Gastrocnemius medialis (tissue), 4 donors: Measurements from ENCODE around the gene TMEM255B. TPM values are rescaled to one million over a fixed set of nuclear protein-coding genes. Genes with fewer than 3 reads are reported as not detected.

Experiments
- ATAC-seq, 2 donors: fragments of 150-250 bp; one replicate each; pipeline ENCODE4 v1.9.1; 2016
- DNase-seq, 2 donors: peaks; one replicate each; pipeline ENCODE4 v3.0.0-alpha.2; 2019
- H3K27ac ChIP-seq, 4 donors: fragments of 200-600 bp; sonication (generic); 1 replicate in 1 of 4; 2 replicates in 3 of 4; pipeline ENCODE4 v1.5.1; 2016 to 2018; ENCODE audit warnings: mild to moderate bottlenecking in 2 of 4, moderate library complexity in 1 of 4
- H3K27me3 ChIP-seq, 3 donors: fragments of 200-600 bp; sonication (generic) in 2 of 3; 1 replicate in 1 of 3; 2 replicates in 2 of 3; pipeline versions ENCODE4 v1.5.1 to v1.6.0; 2016 to 2019; ENCODE audit warnings: mild to moderate bottlenecking in 1 of 3, moderate library complexity in 1 of 3
- H3K36me3 ChIP-seq, 2 donors: fragments of 200-600 bp; sonication (generic) in 1 of 2; one replicate each; pipeline ENCODE4 v1.5.1; 2017 to 2018
- H3K4me1 ChIP-seq, 2 donors: fragments of 200-600 bp; sonication (generic) in 1 of 2; one replicate each; pipeline ENCODE4 v1.5.1; 2016 to 2017; ENCODE audit warnings: mild to moderate bottlenecking in 2 of 2
- H3K4me3 ChIP-seq, 4 donors: fragments of 200-600 bp; sonication (generic) in 3 of 4; 1 replicate in 1 of 4; 2 replicates in 3 of 4; pipeline ENCODE4 v1.5.1; 2016 to 2019; ENCODE audit warnings: mild to moderate bottlenecking in 2 of 4
- H3K9me3 ChIP-seq, 3 donors: fragments of 200-600 bp; sonication (generic) in 2 of 3; 1 replicate in 1 of 3; 2 replicates in 2 of 3; pipeline ENCODE4 v1.5.1; 2016 to 2019
- POLR2A ChIP-seq, 2 donors: fragments of 450-650 bp; IDR thresholded peaks; one replicate each; pipeline ENCODE4 v1.6.1; 2017; ENCODE audit warnings: antibody characterized with exemption in 2 of 2, mild to moderate bottlenecking in 2 of 2, moderate library complexity in 2 of 2
- in situ Hi-C, 4 donors: fragments of 200-750 bp; cut with MboI; loops; one replicate each; pipeline versions ENCODE4 v1.15.0 to v1.8.0; 2017; ENCODE audit warnings: low sequenced_read_pairs in 4 of 4
- intact Hi-C: fragments of 100-400 bp; cut with DNase I; formaldehyde crosslinking; loops from one replicate; pipeline ENCODE4 v1.15.1; 2023; ENCODE audit warnings: low total_unique reads
- total RNA-seq, 4 donors: library from RNA; depleted of rRNA; stranded (reverse); fragments of >200 nt; gene quantifications; one replicate each; pipeline versions ENCODE4 v1.1.0 to v1.2.3, GENCODE V29; 2016
- TF ChIP-seq, protein P1 (sequence below), 5 experiments: fragments of 450-650 bp in 3 of 5; fragments of 200-600 bp in 2 of 5; sonication (generic) in 2 of 5; IDR thresholded peaks in 4 of 5; conservative IDR thresholded peaks in 1 of 5; 1 replicate in 4 of 5; 2 replicates in 1 of 5; pipeline ENCODE4 v1.5.1; 2016 to 2019; ENCODE audit warnings: antibody characterized with exemption in 5 of 5, mild to moderate bottlenecking in 3 of 5, moderate library complexity in 3 of 5

Gene TMEM255B
- total RNA-seq, 4 donors from 2014 or later, result 0.36 to 1.8 (median 0.59) TPM

GRCh38 chr13:113762538-113762937 is 3.5 kb downstream of the TMEM255B start:
- intact Hi-C loops, result no loop called here
- no peak for TF ChIP-seq POLR2A (IDR thresholded peaks at IDR 0.05)
- TF ChIP-seq, protein P1, sequence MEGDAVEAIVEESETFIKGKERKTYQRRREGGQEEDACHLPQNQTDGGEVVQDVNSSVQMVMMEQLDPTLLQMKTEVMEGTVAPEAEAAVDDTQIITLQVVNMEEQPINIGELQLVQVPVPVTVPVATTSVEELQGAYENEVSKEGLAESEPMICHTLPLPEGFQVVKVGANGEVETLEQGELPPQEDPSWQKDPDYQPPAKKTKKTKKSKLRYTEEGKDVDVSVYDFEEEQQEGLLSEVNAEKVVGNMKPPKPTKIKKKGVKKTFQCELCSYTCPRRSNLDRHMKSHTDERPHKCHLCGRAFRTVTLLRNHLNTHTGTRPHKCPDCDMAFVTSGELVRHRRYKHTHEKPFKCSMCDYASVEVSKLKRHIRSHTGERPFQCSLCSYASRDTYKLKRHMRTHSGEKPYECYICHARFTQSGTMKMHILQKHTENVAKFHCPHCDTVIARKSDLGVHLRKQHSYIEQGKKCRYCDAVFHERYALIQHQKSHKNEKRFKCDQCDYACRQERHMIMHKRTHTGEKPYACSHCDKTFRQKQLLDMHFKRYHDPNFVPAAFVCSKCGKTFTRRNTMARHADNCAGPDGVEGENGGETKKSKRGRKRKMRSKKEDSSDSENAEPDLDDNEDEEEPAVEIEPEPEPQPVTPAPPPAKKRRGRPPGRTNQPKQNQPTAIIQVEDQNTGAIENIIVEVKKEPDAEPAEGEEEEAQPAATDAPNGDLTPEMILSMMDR (IDR thresholded peaks at IDR 0.05 in 4 of 5, conservative IDR thresholded peaks at IDR 0.05 in 1 of 5), result no peak
- DNase-seq (no peak), ATAC-seq (no peak)
- no peaks in the 10 kb centered on the region for H3K36me3 ChIP-seq
- H3K4me1 ChIP-seq, result peaks cover 7 to 13% of the 10 kb centered on the region in 2 donors
- no peak overlapping the region for H3K4me3 ChIP-seq
- H3K27ac ChIP-seq, result no peak overlapping the region
- peaks cover 23 to 48% (median 27%) of the 10 kb centered on the region in 3 donors for H3K27me3 ChIP-seq
- in situ Hi-C loops, result no loop called here
- H3K9me3 ChIP-seq, result no peaks in the 10 kb centered on the region

- Histone ChIP-seq H3K27ac (no peak overlapping the region), H3K36me3 (no peaks in the 10 kb centered on the region), H3K4me3 (no peak overlapping the region), H3K4me1 (peaks cover 7 to 12% of the 10 kb centered on the region in 2 donors), H3K27me3 (peaks cover 23 to 44% (median 27%) of the 10 kb centered on the region in 3 donors), H3K9me3 (no peaks in the 10 kb centered on the region)
- TF ChIP-seq, protein P1 (IDR thresholded peaks at IDR 0.05 in 4 of 5, conservative IDR thresholded peaks at IDR 0.05 in 1 of 5), result no peak
- TF ChIP-seq POLR2A (IDR thresholded peaks at IDR 0.05), result no peak
- in situ Hi-C loops (no loop called here), intact Hi-C loops (no loop called here)
- ATAC-seq (no peak), DNase-seq (no peak)
Measured at GRCh38 chr13:113763254-113763653, 4.2 kb downstream of the TMEM255B start.

DNA sequence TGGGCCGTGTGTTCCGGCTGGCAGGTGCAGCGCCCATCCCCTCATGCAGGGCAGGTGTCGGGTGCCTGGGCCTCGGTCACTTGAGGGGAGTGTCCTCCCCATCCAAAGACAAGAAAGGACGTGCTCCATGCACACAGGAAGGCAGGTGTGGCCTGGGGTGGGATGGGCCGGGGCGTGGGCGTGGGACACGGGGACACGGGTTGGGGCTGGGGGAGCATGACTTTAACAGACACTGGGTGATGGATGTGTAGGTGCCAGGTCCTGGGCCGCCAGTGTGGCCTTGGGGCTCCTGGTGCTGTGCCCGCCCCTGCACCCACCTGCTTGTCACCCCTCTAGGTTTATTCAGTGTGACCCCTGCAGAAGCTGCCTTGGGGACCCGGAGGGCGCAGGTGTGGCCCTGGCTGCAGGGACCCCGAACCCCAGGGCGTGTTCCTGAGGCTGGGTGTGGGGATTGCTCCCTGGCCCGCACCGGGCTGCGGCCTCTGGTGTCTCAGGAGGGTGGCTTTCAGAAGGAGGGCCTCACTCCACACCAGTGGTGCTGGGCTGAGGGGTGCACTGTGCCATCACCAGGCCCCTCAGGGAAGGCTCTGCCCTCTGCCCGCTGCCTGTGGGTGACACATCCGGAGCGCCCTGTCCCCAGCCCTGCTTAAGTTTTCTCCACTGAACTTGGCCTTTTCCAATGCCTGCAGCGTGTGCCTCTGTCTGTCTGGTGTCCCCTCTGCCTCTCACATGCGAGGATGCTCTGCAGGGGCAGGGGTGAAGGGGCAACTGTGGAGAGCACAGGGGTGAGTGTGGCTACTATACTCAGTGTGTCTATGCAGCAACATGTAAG is 5.2 kb downstream of the TMEM255B start:
- no peak overlapping the region for H3K4me3 ChIP-seq
- ATAC-seq (no peak), DNase-seq (no peak)
- intact Hi-C loops (no loop called here), in situ Hi-C loops (no loop called here)
- H3K27ac ChIP-seq, result no peak overlapping the region
- H3K4me1 ChIP-seq, result peaks cover 7% of the 10 kb centered on the region in 2 donors
- no peak for TF ChIP-seq POLR2A (IDR thresholded peaks at IDR 0.05)
- TF ChIP-seq, protein P1 (IDR thresholded peaks at IDR 0.05 in 4 of 5, conservative IDR thresholded peaks at IDR 0.05 in 1 of 5), result no peak
- peaks cover 23 to 38% (median 27%) of the 10 kb centered on the region in 3 donors for H3K27me3 ChIP-seq
- no peaks in the 10 kb centered on the region for H3K9me3 ChIP-seq
- no peaks in the 10 kb centered on the region for H3K36me3 ChIP-seq

GRCh38 chr13:113764793-113765563 is 6.0 kb downstream of the TMEM255B start:
- intact Hi-C loops, result no loop called here
- no peak for ATAC-seq
- in situ Hi-C loops, result no loop called here
- no peaks in the 10 kb centered on the region for H3K36me3 ChIP-seq
- no peak overlapping the region for H3K4me3 ChIP-seq
- H3K27ac ChIP-seq, result no peak overlapping the region
- H3K4me1 ChIP-seq, result peaks cover under 1% of the 10 kb centered on the region in 2 donors
- DNase-seq, result no peak
- no peaks in the 10 kb centered on the region for H3K9me3 ChIP-seq
- peaks cover 23 to 31% (median 23%) of the 10 kb centered on the region in 3 donors for H3K27me3 ChIP-seq
- TF ChIP-seq, protein P1 (IDR thresholded peaks at IDR 0.05 in 4 of 5, conservative IDR thresholded peaks at IDR 0.05 in 1 of 5), result no peak
